NCI-H526 treated with DMSO at 0.1 percent for 48 hours (cell line): ENCODE results near the gene TMEM143.

Experiments
- DNase-seq: peaks from one replicate; lab custom pipeline; 2025; lab: John Stamatoyannopoulos, UW

Gene TMEM143

GRCh38 chr19:48359123-48359522 is 4.6 kb downstream of the TMEM143 start:
- no peak for DNase-seq

GRCh38 chr19:48355365-48355954 is 8.3 kb downstream of the TMEM143 start:
- no peak for DNase-seq

- DNase-seq, result no peak
Observed at GRCh38 chr19:48354332-48354992, 9.3 kb downstream of the TMEM143 start.

GRCh38 chr19:48353677-48354076 is 10.1 kb downstream of the TMEM143 start:
- no peak for DNase-seq

GRCh38 chr19:48351341-48351752 is 12.4 kb downstream of the TMEM143 start:
- peak; percentile 84 for DNase-seq

GRCh38 chr19:48350856-48351255 is 12.9 kb downstream of the TMEM143 start:
- no peak for DNase-seq

GRCh38 chr19:48348737-48349136 is 15.0 kb downstream of the TMEM143 start:
- no peak for DNase-seq

GRCh38 chr19:48348045-48348444 is 15.7 kb downstream of the TMEM143 start:
- DNase-seq, result no peak

- DNase-seq, result no peak
Observed at GRCh38 chr19:48346191-48346590, 17.5 kb downstream of the TMEM143 start.

GRCh38 chr19:48344892-48345291 is 18.8 kb downstream of the TMEM143 start:
- DNase-seq, result no peak

GRCh38 chr19:48342841-48343540 is 20.7 kb downstream of the TMEM143 start:
- no peak for DNase-seq

- no peak for DNase-seq
Observed at GRCh38 chr19:48342414-48342738, 21.4 kb downstream of the TMEM143 start.

- no peak for DNase-seq
Observed at GRCh38 chr19:48341515-48342413, 22.0 kb downstream of the TMEM143 start.

GRCh38 chr19:48340995-48341394 is 22.7 kb downstream of the TMEM143 start:
- DNase-seq, result no peak

- no peak for DNase-seq
Observed at GRCh38 chr19:48338802-48339503, 24.8 kb downstream of the TMEM143 start.

- DNase-seq, result no peak
Observed at GRCh38 chr19:48338253-48338755, 25.4 kb downstream of the TMEM143 start.

- peak; percentile 80 for DNase-seq
Observed at GRCh38 chr19:48333467-48334384, 30.0 kb downstream of the TMEM143 start.

- DNase-seq, result peak; percentile 99
Observed at GRCh38 chr19:48332662-48333466, 30.9 kb downstream of the TMEM143 start.

GRCh38 chr19:48332351-48332661 is 31.4 kb downstream of the TMEM143 start:
- DNase-seq, result no peak
